ENCODE measurements around the gene SLC46A2.

SLC46A2 gene

GRCh38 chr9:112858625-112859147 is 32.0 kb downstream of the SLC46A2 start:
- no peak for DNase-seq (ENCODE audit: low read depth in 2 of 2)

DNA sequence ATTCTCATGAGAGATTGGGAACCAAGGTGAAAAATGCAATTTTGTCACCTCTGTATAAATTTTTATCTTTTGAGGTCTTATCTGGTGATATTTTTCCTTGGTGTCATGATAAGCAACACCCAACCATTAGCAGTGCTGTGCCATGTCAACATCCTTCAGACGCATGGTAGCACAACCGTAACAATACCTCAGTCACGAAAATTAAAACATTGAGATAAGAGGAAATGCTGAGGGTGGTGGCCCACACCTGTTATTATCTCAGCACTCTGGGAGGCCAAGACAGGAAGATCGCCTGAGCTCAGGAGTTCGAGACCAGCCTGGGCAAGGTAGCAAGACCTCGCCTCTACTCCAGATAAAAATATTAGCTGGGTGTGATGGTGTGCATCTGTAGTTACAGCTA is 32.7 kb downstream of the SLC46A2 start:
- no peak for DNase-seq (ENCODE audit: low read depth in 2 of 2)

GRCh38 chr9:112856843-112857242 is 33.8 kb downstream of the SLC46A2 start:
- DNase-seq (ENCODE audit: low read depth in 2 of 2), result no peak

DNA sequence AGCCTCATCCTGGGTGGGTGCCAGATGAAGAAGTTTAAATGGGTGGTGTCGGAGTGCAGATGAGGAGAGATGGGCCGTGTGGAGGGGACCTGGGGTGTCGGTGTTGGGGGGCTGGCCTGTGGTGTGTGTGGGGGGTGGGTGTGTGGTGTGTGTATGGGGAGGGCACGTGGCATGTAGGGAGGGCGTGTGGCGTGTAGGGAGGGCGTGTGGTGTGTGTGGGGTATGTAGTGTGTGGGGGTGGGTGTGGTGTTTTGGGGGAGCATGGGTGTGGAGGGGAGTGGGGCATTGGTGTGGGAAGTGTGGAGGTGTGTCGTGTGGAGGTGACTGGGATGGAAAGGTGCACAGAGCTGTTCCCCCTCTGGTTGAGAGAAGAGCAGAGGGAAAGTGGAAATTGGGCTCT is 34.5 kb downstream of the SLC46A2 start:
- DNase-seq (ENCODE audit: low read depth in 2 of 2), result no peak

DNA sequence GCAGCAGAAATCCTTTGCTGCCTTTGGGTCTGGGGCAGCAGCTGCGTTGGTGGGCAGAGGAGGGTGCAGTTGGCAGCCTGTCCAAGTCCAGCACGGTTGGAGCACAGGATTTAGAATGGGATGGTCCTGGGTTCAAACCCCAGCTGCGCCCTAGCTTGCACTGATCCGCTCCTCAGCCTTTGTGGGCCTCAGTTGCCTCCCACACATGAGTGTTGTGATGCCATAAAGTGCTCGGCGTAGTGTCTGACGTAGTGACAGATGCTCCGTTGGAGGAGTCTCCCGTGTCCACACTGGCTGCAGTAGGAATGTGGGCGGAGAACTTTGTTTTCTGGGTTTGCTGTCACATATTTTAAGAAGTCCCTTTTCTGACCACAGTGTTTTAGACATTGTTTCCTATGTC is 36.0 kb downstream of the SLC46A2 start:
- no peak for DNase-seq (ENCODE audit: low read depth in 2 of 2)

- no peak for DNase-seq (ENCODE audit: low read depth in 2 of 2)
Measured at GRCh38 chr9:112853882-112854585, 36.6 kb downstream of the SLC46A2 start.

DNA sequence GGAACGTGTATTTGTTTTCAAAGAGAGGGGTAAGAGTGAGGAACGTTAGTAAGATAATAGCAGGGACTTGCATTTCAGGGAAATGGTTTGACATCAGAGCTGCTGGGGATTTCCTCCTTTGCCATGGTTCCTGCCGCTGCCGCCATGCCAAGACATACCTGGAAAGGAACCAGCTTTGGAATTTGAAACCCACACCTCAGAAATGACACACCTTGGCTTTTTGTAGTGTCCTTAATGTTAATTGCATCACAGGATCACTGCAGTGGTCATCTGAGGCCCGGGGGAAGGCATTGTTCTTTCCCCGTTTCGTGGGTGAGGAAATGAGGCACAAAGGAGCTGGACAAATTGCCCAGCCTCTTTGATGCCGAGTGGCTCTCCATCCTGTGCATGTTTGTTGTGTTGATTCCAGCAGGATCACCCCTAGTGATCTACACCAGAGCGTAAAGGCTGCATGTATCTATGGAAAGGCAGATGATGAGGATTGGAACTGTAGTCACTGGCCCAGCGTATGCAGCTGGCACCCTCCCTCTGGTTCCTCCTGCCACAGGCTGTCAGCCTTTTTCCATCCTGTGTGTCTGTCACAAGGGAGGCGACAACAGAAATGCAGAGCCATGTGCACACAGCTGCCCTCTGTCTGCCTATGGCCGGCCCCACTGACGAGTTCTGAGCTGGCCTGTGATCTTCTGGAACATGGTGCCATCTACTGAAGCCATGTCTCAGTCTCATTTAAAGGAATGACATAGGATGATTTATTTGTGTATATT is 37.8 kb downstream of the SLC46A2 start:
- no peak for DNase-seq (ENCODE audit: low read depth in 2 of 2)

- no peak for DNase-seq (ENCODE audit: low read depth in 2 of 2)
Measured at GRCh38 chr9:112850840-112851239, 39.8 kb downstream of the SLC46A2 start.

- DNase-seq (ENCODE audit: low read depth in 2 of 2), result no peak
Measured at GRCh38 chr9:112849363-112849922, 41.2 kb downstream of the SLC46A2 start.

DNA sequence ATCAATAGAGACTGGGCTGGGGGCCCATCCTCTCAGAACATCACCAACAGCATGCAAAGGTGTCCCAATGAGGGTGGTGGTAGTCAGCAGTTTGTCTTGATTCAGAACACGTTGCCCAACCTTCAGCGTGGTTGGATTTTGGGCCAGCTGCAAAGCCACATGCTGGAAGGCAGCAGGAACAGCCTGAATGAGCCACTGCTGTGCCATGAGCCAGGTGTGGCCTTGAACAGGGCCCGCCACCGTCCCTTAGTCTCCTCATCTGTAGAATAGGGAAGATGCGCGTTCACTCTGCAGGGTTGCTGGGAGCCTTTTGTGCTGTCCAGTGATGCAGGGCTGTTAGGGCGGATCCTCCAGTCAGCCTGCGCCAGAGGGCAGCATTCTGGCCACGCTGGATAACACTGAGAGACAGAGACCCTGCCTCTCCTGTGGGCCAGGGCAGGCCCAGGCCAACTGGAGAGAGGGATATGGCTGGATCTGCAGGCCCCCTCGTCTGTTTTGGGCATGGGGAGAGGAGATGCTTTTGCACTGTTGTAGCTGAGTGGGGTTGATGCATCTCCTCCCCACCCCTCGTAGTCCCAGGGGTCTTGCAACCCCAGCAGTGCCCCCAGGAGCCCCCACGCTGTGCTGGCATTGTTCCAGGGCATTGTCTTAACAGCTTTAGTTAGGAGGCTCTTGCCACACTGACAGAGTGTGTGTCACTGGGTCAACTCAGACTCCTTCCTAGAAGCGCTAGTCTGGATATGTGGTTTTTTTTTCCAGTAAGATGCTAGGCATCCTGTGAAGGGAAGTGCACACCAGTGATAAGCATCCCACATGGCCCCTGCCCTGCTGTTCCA is 42.1 kb downstream of the SLC46A2 start:
- no peak for DNase-seq (ENCODE audit: low read depth in 2 of 2)

DNA sequence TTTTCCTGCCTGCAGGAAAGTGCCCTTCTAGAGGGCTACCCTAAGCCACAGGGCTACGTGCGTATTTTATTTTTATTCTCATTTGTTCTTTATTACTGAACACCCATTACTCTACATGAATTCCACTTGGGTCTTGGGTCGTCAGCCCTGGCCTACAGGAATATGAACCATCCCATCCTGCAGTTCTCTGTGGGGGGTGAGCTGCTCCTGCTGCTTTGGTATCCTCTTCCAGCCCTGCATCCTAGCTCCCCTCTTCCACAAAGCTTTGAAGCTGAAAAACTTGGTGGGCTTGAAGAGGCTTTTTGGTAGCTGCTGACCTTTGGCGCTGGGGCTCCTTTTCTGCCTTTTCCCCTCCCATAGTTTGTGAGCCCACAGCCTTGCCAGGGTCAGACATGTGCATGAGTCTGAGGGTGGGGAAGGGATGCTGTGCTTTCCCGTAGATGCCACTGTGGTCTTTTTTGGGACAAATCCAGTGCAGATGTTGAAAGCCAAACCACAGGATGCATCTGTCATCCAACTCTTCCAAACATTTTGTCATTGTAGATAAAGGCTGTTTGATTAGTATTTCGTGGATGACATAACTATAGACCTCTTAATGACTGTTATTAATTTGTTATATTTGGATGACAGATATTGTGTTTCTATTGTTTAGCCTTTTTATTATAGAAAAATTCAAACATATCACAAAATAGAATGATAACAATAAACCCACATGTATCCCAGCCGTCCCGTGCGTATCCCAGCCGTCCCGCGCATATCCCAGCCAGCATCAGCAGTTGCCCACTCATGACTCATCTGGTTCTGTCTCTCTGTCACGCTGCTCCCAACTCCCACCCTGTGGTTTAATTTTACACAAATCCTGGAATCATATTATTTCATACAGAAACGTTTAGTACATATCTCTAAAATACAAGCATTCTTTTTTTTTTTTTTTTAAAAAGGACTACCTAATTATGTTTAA is 43.9 kb downstream of the SLC46A2 start:
- no peak for DNase-seq (ENCODE audit: low read depth in 2 of 2)

DNA sequence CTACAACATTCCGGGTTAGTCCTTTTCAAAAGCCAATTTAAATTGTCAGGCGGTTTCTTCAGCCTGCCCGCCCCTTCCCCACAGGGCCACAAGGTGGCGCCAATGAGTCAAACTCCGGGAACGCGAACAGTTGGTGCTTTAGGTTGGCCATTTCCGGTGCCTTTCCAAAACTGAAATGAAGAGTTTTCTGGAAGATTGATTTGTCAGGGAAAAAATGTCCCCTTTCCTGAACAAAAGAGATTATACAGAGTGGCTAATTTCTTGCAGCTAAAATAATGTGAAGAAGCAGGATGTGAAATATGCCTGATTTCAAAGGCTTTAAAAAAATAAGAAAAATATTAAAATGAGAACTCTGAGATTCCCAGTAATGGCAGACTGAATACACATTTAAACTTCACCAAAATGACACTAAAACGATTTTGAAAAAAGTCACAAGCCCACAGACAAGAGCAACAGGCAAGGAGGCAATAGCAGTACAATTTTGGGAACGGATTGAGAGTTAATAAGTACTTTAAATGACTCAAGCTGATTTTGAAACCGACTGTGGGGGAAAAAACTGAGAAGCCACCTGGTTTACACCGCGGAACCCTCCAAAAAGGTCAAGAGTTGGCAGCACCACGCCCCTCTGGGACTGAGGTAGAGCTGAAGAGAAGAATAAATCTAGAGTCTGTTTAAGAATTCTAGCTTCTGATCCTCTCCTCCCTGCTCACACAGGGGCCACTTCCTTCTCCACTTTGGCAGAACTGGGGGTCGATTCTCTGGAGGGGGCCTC is 45.7 kb downstream of the SLC46A2 start:
- peak; percentile 45 to 70 for DNase-seq (ENCODE audit: low read depth in 2 of 2)

DNA sequence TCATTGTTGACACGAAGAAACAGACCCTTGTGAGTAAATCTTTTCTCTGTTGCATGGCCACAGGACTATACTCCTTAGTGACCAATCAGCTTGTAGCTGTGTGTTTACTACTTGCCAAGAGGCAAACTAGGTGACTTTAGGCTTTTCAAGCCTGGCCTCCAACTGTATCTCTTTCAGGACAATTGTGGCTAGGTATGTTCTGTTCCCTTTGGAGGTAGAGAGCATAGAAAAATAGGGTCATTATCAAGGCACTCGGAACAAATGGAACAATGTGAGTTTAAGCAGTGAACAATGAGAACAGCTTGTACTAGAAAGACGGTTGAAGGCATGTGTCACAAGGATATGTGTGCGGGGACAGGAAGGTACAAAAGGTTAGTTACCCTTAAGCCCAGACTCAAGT is 48.1 kb downstream of the SLC46A2 start:
- no peak for DNase-seq (ENCODE audit: low read depth in 2 of 2)

DNA sequence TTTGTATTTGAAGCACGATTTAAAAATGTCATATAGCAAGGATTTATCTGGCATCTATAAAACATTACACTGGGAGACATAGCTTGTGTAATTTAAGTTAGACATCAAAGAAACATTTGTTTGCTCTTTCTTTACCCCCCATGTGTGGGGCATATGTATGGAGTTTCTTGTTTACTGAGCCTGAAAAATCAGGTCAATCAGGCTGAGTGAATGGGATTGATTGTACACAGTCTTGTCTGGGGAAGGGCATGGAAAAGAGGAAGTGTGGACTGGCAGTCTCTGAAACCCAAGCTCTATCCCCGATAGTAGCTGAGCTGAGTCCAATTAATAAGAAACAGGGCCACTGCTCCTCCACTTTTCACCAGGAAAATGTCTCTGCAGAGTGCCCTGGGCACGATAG is 49.4 kb downstream of the SLC46A2 start:
- no peak for DNase-seq (ENCODE audit: low read depth in 2 of 2)

- no peak for DNase-seq (ENCODE audit: low read depth in 2 of 2)
Measured at GRCh38 chr9:112839331-112839730, 51.3 kb downstream of the SLC46A2 start.

- DNase-seq (ENCODE audit: low read depth in 2 of 2), result no peak
Measured at GRCh38 chr9:112838342-112838741, 52.3 kb downstream of the SLC46A2 start.

DNA sequence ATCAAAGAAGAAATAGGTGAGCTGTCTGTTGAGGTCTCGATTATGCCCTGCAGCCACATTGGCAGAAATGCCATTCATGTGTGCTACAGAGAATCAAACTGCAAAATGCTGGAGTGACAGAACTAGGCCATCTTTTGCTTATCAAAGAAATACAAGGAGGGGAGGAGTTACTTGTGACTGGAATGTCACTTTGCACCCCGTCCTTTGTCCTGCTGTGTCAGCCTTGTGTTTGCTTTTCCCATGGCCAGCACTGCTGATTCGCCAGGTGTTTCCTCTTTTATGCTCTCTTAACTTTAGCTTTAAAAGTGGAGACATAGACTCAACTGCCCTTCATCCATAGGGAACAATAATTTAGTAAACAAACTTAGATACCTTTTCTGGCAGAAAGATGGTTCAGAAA is 54.3 kb downstream of the SLC46A2 start:
- DNase-seq (ENCODE audit: low read depth in 2 of 2), result no peak

DNA sequence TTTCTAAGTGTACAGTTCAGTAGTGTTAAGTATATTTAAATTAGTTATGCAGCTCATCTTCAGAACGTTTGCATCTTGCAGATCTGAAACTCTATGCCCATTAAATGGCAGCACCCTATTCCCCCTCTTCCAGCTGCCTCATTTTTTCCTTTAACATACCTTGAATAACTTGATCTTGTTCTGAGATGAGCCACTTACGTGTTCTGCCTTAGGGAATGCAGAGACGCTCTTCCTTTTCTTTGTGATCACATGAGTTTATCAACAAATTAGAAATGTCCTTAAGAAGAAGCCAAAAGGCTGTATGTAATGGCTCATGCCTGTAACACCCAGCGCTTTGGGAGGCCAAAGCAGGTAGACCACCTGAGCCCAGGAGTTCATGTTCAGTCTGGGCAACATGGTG is 57.6 kb downstream of the SLC46A2 start:
- DNase-seq (ENCODE audit: low read depth in 2 of 2), result no peak

DNA sequence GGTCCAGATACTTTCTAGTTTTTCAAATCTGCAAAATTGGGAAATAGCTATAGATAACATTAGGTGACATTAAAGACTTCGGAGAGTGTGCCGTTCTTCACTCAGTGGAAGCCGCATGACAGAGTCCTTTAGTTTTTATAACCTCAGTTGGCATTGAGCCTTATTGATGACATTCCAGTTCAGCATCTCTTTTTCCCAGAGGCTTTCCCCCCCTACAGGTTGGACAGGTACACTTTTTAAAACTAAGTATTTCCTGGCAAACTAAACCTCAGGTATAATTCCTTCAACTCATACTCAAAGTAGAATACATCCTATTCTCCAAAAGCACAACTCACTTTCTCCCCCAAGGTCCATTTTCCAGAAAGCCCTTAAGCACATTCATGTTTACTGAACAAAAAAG is 58.7 kb downstream of the SLC46A2 start:
- no peak for DNase-seq (ENCODE audit: low read depth in 2 of 2)

- DNase-seq (ENCODE audit: low read depth in 2 of 2), result no peak
Measured at GRCh38 chr9:112831281-112831851, 59.3 kb downstream of the SLC46A2 start.

Measured in stimulated activated CD4-positive, alpha-beta T cell treated with anti-CD3 and anti-CD28 coated beads, Interleukin-15, amount 100 ng/mL, for 48 hours (primary cell).